ENCODE measurements around the gene BICC1. TPM values are rescaled to one million over a fixed set of nuclear protein-coding genes. Genes with fewer than 3 reads are reported as not detected.

The BICC1 gene
- total and polyA plus RNA-seq, 2 donors (not counting 3 experiments of a cell fraction or from before 2014, with no cell fraction given): 0.06 to 0.29 TPM

DNA sequence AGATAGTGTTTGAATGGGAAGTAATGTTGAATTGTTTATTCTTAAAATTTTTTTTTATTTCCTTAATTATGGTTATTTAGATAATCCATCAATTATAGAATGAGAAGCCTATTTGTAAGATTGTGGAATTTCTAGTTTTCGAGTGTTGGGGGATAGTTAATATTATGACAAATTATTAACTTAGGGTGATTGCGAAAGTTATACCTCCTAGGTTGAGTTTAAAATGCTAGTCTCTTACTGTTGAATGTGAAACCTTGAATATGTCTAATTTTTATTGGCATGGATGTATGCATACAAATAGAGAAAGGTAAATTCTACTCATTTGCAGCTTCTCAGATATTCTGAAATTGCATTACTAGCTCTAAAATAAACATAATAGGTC lies 43.2 kb downstream of the BICC1 start:
- H3K27me3 ChIP-seq (ENCODE audit: control insufficient read depth in 2 of 2, insufficient read depth in 2 of 2, low read length in 2 of 2): no peaks in the 10 kb centered on the region
- no peaks in the 10 kb centered on the region for H3K36me3 ChIP-seq (ENCODE audit: control insufficient read depth in 2 of 2, extremely low read depth in 1 of 2, insufficient read depth in 2 of 2, low read length in 2 of 2)
- H4K20me1 ChIP-seq (replicated peaks; ENCODE audit: control insufficient read depth, extremely low read depth, insufficient read depth, low read length): no peaks in the 10 kb centered on the region
- no peak overlapping the region for H3K27ac ChIP-seq (ENCODE audit: insufficient read depth, low read depth, low read length)
- H2AFZ ChIP-seq (ENCODE audit: low read depth, low read length): no peak overlapping the region
- BruUV-seq (replicated peaks): no TSS peak
- POLR2A ChIA-PET: no interaction called here
- H3K4me3 ChIP-seq (replicated peaks in 1 of 3; ENCODE audit: insufficient read depth in 1 of 3, low read depth in 1 of 3, low read length in 3 of 3): no peak overlapping the region
- H3K9me3 ChIP-seq (replicated peaks; ENCODE audit: control insufficient read depth, insufficient read depth, low read length): no peaks in the 10 kb centered on the region
- H3K9me1 ChIP-seq (replicated peaks; ENCODE audit: control insufficient read depth, extremely low read depth, insufficient read depth, low read length): no peaks in the 10 kb centered on the region
- DNase-seq (ENCODE audit: low read depth, low spot score): no peak
- no peaks in the 10 kb centered on the region for H3K79me2 ChIP-seq (ENCODE audit: control insufficient read depth, insufficient read depth, low read length)
- no peak overlapping the region for H3K9ac ChIP-seq (replicated peaks; ENCODE audit: extremely low read depth, insufficient read depth, low read length)
- TF ChIP-seq EZH2 (IDR thresholded peaks at IDR 0.05; ENCODE audit: borderline replicate concordance, low read depth, low read length, severe bottlenecking): no peak
- CTCF ChIA-PET: no interaction called here
- dilution Hi-C loops (cut with MboI; ENCODE audit: extremely low pct_ligation_motif_present, low sequenced_read_pairs): no loop called here
- no peak overlapping the region for H3K4me2 ChIP-seq (ENCODE audit: insufficient read depth, low read length)
- no peaks in the 10 kb centered on the region for H3K4me1 ChIP-seq (ENCODE audit: control insufficient read depth, extremely low read depth, insufficient read depth, low read length)
- intact Hi-C loops (cut with micrococcal nuclease): no loop called here
- FAIRE-seq: no peak

DNA sequence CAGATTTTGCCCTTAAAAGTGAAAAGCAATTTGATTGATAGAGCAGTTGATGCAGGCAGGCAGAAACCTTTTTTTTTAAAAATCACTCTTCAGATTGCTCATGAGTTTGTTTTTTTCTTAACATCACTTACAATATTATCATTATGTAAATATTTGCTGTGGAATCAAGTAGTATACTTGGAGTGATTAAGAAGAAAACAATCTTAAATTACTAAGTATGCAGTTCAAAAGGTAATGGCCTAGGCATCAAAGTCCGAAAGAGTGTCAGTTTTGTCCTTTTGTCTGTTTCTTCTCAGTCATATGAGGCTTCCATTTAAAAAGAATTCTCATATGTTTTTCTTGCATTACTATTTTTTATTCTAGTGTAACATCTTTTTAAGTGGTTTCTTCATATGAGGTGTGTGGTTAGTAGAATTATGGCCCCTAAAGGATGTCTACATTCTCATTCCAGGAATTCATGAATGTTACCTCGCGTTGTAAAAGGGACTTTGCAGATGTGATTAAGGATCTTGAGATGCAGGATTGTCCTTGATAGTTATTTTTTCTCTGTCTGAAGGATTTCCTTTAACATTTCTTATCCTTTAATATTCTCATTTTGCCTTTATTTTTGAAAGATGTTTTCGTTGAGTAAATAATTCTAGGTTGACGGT lies 44.0 kb downstream of the BICC1 start:
- Histone ChIP-seq H3K4me2 (ENCODE audit: insufficient read depth, low read length) (no peak overlapping the region), H3K9me1 (replicated peaks; ENCODE audit: control insufficient read depth, extremely low read depth, insufficient read depth, low read length) (no peaks in the 10 kb centered on the region), H3K36me3 (ENCODE audit: control insufficient read depth in 2 of 2, extremely low read depth in 1 of 2, insufficient read depth in 2 of 2, low read length in 2 of 2) (no peaks in the 10 kb centered on the region), H3K4me3 (replicated peaks in 1 of 3; ENCODE audit: insufficient read depth in 1 of 3, low read depth in 1 of 3, low read length in 3 of 3) (no peak overlapping the region), H3K9ac (replicated peaks; ENCODE audit: extremely low read depth, insufficient read depth, low read length) (no peak overlapping the region), H2AFZ (ENCODE audit: low read depth, low read length) (no peak overlapping the region), H3K27ac (ENCODE audit: insufficient read depth, low read depth, low read length) (no peak overlapping the region), H3K9me3 (replicated peaks; ENCODE audit: control insufficient read depth, insufficient read depth, low read length) (no peaks in the 10 kb centered on the region), H3K79me2 (ENCODE audit: control insufficient read depth, insufficient read depth, low read length) (no peaks in the 10 kb centered on the region), H3K27me3 (ENCODE audit: control insufficient read depth in 2 of 2, insufficient read depth in 2 of 2, low read length in 2 of 2) (no peaks in the 10 kb centered on the region), H4K20me1 (replicated peaks; ENCODE audit: control insufficient read depth, extremely low read depth, insufficient read depth, low read length) (no peaks in the 10 kb centered on the region), H3K4me1 (ENCODE audit: control insufficient read depth, extremely low read depth, insufficient read depth, low read length) (no peaks in the 10 kb centered on the region)
- intact Hi-C loops (cut with micrococcal nuclease) (no loop called here), dilution Hi-C loops (cut with MboI; ENCODE audit: extremely low pct_ligation_motif_present, low sequenced_read_pairs) (no loop called here)
- no peak for TF ChIP-seq POLR2A (IDR thresholded peaks at IDR 0.05; ENCODE audit: low read depth, low read length)
- TF ChIP-seq, protein P1, sequence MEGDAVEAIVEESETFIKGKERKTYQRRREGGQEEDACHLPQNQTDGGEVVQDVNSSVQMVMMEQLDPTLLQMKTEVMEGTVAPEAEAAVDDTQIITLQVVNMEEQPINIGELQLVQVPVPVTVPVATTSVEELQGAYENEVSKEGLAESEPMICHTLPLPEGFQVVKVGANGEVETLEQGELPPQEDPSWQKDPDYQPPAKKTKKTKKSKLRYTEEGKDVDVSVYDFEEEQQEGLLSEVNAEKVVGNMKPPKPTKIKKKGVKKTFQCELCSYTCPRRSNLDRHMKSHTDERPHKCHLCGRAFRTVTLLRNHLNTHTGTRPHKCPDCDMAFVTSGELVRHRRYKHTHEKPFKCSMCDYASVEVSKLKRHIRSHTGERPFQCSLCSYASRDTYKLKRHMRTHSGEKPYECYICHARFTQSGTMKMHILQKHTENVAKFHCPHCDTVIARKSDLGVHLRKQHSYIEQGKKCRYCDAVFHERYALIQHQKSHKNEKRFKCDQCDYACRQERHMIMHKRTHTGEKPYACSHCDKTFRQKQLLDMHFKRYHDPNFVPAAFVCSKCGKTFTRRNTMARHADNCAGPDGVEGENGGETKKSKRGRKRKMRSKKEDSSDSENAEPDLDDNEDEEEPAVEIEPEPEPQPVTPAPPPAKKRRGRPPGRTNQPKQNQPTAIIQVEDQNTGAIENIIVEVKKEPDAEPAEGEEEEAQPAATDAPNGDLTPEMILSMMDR (IDR thresholded peaks at IDR 0.05; ENCODE audit: extremely low read depth in 1 of 2, insufficient read depth in 1 of 2, low read depth in 1 of 2, low read length in 2 of 2): no peak
- TF ChIP-seq EZH2 (IDR thresholded peaks at IDR 0.05; ENCODE audit: borderline replicate concordance, low read depth, low read length, severe bottlenecking): no peak
- TF ChIP-seq FOS (IDR thresholded peaks at IDR 0.05; ENCODE audit: borderline replicate concordance, insufficient read depth, low read length): no peak
- TF ChIP-seq GATA2 (IDR thresholded peaks at IDR 0.05; ENCODE audit: insufficient read depth, insufficient read length, low read depth, low read length): no peak
- no peak for TF ChIP-seq JUN (IDR thresholded peaks at IDR 0.05; ENCODE audit: borderline replicate concordance, insufficient read depth, insufficient read length, low read depth)
- TF ChIP-seq, protein P2, sequence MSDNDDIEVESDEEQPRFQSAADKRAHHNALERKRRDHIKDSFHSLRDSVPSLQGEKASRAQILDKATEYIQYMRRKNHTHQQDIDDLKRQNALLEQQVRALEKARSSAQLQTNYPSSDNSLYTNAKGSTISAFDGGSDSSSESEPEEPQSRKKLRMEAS (IDR thresholded peaks at IDR 0.05; ENCODE audit: insufficient read depth, insufficient read length): no peak
- no peak for TF ChIP-seq MYC (IDR thresholded peaks at IDR 0.05; ENCODE audit: low read depth, low read length)
- TF ChIP-seq POLR2AphosphoS5 (IDR thresholded peaks at IDR 0.05; ENCODE audit: insufficient read depth, low read depth, low read length): no peak
- FAIRE-seq (no peak), DNase-seq (ENCODE audit: low read depth, low spot score) (no peak)
- ChIA-PET CTCF (no interaction called here), POLR2A (no interaction called here)
- no TSS peak for BruUV-seq (replicated peaks)
